Glutamatergic neuron (in vitro differentiated cells): ENCODE data around the gene SLC17A5. TPM values are rescaled to one million over a fixed set of nuclear protein-coding genes. Genes with fewer than 3 reads are reported as not detected.

ENCODE experiments used
- DNase-seq: peaks from one replicate; pipeline ENCODE4 v3.0.0; 2022
- H3K27ac Mint-ChIP-seq: one replicate; pipeline ENCODE4 v1.8.0; 2020; ENCODE audit warnings: mild to moderate bottlenecking, mixed read lengths, inconsistent platforms; ENCODE audit not compliant: unreplicated experiment
- H3K27me3 Mint-ChIP-seq: one replicate; pipeline ENCODE4 v1.8.0; 2020; ENCODE audit warnings: mild to moderate bottlenecking, moderate library complexity, mixed read lengths, inconsistent platforms; ENCODE audit not compliant: unreplicated experiment
- H3K36me3 Mint-ChIP-seq: one replicate; pipeline ENCODE4 v1.8.0; 2020; ENCODE audit warnings: mild to moderate bottlenecking, mixed read lengths, inconsistent platforms; ENCODE audit not compliant: unreplicated experiment
- H3K4me1 Mint-ChIP-seq: one replicate; pipeline ENCODE4 v1.8.0; 2020; ENCODE audit warnings: mild to moderate bottlenecking, low read depth, mixed read lengths, inconsistent platforms; ENCODE audit not compliant: unreplicated experiment
- H3K4me3 Mint-ChIP-seq: one replicate; pipeline ENCODE4 v1.8.0; 2020; ENCODE audit warnings: mild to moderate bottlenecking, mixed read lengths, inconsistent platforms; ENCODE audit not compliant: unreplicated experiment
- H3K9me3 Mint-ChIP-seq: one replicate; pipeline ENCODE4 v1.8.0; 2020; ENCODE audit warnings: mild to moderate bottlenecking, moderate library complexity, mixed read lengths, inconsistent platforms; ENCODE audit not compliant: unreplicated experiment
- CTCF ChIP-seq: fragments of 200-600 bp; sonication (generic); IDR thresholded peaks from one replicate; pipeline ENCODE4 v1.5.0; 2021; ENCODE audit not compliant: partially characterized antibody, unreplicated experiment
- total RNA-seq: library from RNA; stranded (reverse); fragmentation: NEBNext Ultra II Directional; extraction: Animal tissue kit (Norgen Biotek cat#: 25700); gene quantifications from one replicate; pipeline ENCODE4 v1.2.1, GENCODE V29; 2021; ENCODE audit not compliant: unreplicated experiment

The SLC17A5 gene
- total RNA-seq, 1 donor from 2014 or later, result 14.3 TPM

DNA sequence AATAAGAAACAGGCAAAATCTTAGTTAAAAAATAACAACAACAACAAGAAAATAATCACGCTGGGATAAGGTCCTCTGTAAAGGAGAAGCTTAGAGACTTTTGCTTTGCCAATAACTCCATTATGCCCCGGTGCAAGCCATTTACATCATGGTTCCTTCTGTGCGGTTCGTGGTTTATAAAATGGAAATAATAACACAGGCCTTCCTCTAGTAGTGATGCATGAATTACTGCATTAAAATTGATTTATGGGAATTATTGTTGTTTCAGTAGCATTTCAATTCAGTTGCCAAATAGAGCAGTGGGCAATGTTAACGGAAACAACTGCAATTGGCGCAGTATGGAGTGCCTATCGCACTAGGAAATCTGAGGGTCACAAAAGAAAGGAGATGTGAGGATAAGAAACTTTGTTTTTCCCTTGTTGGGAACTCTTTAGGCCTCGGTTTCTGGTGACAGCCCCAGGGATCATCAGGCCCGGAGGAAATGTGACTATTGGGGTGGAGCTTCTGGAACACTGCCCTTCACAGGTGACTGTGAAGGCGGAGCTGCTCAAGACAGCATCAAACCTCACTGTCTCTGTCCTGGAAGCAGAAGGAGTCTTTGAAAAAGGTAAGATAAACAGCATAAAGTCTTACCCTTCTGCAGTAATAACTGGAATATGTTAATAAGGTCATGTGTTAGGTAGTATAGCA is 43.3 kb upstream of the SLC17A5 start:
- Mint-ChIP-seq H3K9me3 (peaks cover 4% of the 10 kb centered on the region), H3K4me1 (peaks cover 2% of the 10 kb centered on the region), H3K27ac (no peak overlapping the region), H3K27me3 (no peaks in the 10 kb centered on the region), H3K4me3 (peak overlapping the region; percentile 10), H3K36me3 (no peaks in the 10 kb centered on the region)
- DNase-seq, result no peak
- no peak for TF ChIP-seq CTCF

- Mint-ChIP-seq H3K27me3 (no peaks in the 10 kb centered on the region), H3K9me3 (peaks cover 4% of the 10 kb centered on the region), H3K4me1 (peaks cover 2% of the 10 kb centered on the region), H3K36me3 (no peaks in the 10 kb centered on the region), H3K4me3 (peak within 1 kb of the TSS; percentile 85), H3K27ac (peak within 1 kb of the TSS; percentile 66)
- DNase-seq, result peak; percentile 54
- no peak for TF ChIP-seq CTCF
Measured at GRCh38 chr6:73695619-73696421, 42.0 kb upstream of the SLC17A5 start, which contains the start of gene CD109. Gene CD109, plus strand, starts transcription at chr6:73696203. Its CDS starts 13 bp downstream, at chr6:73696216.

DNA sequence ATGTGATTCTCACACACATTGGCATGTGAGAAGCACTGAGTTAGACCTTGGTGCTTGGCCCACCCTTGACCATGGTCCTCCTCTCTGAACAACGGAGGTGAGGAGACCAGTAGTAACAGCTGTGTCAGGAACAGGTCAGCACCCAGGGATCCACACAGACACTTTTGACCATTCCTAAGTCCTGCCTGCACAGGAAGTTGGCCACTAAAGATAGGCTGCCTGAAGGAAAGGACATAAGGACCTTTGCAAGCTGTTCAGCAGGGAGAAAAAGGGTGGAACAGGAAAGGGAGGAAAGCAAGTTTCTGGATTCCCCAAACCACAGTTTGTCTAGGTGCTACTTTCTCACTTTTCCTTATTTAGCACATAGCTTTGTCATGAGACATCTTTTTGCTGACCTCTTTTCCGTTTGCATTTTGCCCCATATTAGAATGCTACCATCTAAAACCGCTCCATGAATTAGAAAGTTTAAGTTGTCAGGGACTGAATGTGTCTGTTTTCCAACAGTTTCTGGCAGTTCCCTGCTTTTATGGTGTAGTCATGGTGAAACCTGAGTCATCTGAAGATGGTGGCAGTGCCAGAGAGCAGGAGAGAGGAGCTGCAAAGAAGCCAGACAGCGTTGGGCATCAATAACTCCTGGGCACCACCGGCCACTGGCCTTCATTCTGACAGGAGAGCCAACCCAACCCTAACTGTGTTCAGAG is 41.1 kb upstream of the SLC17A5 start:
- peak overlapping the region; percentile 78 for H3K4me3 Mint-ChIP-seq
- peaks cover 2% of the 10 kb centered on the region for H3K4me1 Mint-ChIP-seq
- H3K9me3 Mint-ChIP-seq, result peaks cover 4% of the 10 kb centered on the region
- H3K36me3 Mint-ChIP-seq, result no peaks in the 10 kb centered on the region
- no peak for DNase-seq
- no peak overlapping the region for H3K27ac Mint-ChIP-seq
- no peak for TF ChIP-seq CTCF
- H3K27me3 Mint-ChIP-seq, result no peaks in the 10 kb centered on the region

DNA sequence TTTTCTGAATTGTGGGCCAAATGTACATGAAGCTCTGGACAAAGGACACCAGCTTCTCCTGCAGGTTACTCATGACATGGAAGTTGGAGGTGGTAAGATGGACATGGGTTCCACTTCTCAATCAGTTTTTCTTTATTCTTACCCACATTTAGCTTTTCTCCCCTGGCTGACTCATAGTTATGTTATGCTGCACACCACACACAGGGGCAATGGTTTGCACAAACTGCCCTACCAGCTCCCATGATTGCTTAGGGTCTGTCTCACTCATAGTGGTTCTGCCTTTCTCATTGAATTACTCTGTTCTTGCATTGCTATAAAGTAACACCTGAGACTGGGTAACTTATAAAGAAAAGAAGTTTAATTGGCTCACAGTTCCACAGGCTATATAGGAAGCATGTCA is 37.7 kb upstream of the SLC17A5 start:
- Mint-ChIP-seq H3K27ac (no peak overlapping the region), H3K27me3 (no peaks in the 10 kb centered on the region), H3K4me3 (no peak overlapping the region), H3K4me1 (peaks cover 2% of the 10 kb centered on the region), H3K36me3 (no peaks in the 10 kb centered on the region), H3K9me3 (peaks cover 5% of the 10 kb centered on the region)
- TF ChIP-seq CTCF, result no peak
- no peak for DNase-seq

- Mint-ChIP-seq H3K27me3 (no peaks in the 10 kb centered on the region), H3K4me1 (no peaks in the 10 kb centered on the region)
Measured at GRCh38 chr6:73690056-73690455, 36.3 kb upstream of the SLC17A5 start.

More at GRCh38 chr6:73690056-73690455, 36.3 kb upstream of the SLC17A5 start:
- Mint-ChIP-seq H3K9me3 (peaks cover 1% of the 10 kb centered on the region), H3K36me3 (no peaks in the 10 kb centered on the region), H3K27ac (no peak overlapping the region), H3K4me3 (no peak overlapping the region)
- TF ChIP-seq CTCF, result no peak
- no peak for DNase-seq
